Hippocampal formation (tissue), 2 donors: Measurements from ENCODE around the gene FBLN1.
"Not testable (repeated sequence)": the region's sequence is repeated elsewhere in the genome, so short reads cannot be mapped to it uniquely, and the experiment has no call there.

Experiments used
- DNase-seq, 2 donors: peaks; one replicate each; lab custom pipeline; 2025; lab: John Stamatoyannopoulos, UW

The FBLN1 gene

DNA sequence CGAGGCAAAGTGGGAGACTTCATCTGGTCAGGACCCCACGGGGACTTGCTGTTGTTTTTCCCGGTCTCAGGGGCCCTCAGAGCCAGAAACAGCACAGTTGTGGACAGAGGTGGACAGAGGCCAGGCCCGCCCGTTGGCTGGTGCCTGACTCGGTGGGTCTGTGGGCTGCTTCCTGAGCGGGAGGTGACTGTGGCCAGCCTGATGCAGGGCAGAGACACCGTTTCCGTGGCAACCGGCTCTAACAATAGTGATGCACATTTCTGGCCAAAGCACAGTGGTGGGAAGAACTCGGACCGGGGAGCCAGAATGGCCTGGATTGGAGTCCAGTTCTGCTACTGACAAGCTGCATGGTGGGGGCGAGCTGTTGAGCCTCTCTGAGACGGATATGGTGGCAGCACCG lies 110.3 kb downstream of the FBLN1 start:
- no peak for DNase-seq

- no peak for DNase-seq
These were observed 112.7 kb downstream of the FBLN1 start for GRCh38 chr22:45615364-45615763.

DNA sequence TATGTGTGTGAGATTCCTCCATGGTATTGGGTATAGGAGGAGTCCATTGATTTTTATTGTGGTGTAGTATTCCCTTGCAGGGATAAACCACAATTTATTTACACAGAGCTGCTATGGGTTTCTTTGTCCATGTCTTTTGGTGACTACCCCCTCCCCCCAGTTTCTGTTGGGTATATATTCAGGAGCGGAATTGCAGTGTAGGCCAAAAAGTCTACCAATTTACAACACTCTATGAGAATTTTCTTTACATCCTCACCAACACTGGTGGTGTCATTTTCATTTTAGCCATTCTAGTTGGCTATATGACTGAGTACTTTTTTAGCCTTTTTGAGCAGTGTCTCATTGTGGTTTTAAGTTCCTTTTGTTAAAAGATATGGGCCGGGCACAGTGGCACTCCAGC lies 113.7 kb downstream of the FBLN1 start:
- DNase-seq: no peak

GRCh38 chr22:45617948-45618347 lies 115.3 kb downstream of the FBLN1 start:
- DNase-seq: no peak

GRCh38 chr22:45620706-45621105 lies 118.0 kb downstream of the FBLN1 start:
- DNase-seq: no peak

- no peak for DNase-seq
These were observed 119.3 kb downstream of the FBLN1 start for GRCh38 chr22:45621836-45622600.

DNA sequence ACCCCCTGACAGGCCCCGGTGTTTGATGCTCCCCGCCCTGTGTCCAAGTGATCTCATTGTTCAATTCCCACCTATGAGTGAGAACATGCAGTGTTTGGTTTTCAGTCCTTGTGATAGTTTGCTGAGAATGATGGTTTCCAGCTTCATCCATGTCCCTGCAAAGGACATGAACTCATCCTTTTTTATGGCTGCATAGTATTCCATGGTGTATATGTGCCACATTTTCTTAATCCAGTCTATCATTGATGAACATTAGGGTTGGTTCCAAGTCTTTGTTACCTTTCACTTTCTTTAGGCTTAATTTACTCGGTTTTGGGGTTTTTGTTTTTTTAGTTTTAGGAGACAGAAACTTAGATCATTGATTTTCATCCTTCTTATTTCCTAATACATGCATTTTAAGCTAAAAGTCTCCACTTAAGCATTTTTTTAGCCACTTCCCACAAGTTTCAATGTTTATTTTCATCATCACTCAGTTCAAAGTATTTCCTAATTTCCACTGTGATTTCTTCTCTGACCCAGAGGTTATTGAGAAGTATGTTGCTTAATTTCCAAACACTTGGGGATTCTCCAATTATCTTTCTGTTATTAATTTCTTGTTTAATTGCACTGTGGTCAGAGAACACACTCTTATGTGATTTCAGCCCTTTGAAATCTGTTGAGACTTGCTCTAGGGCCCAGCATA lies 120.9 kb downstream of the FBLN1 start:
- not testable (repeated sequence) for DNase-seq

DNA sequence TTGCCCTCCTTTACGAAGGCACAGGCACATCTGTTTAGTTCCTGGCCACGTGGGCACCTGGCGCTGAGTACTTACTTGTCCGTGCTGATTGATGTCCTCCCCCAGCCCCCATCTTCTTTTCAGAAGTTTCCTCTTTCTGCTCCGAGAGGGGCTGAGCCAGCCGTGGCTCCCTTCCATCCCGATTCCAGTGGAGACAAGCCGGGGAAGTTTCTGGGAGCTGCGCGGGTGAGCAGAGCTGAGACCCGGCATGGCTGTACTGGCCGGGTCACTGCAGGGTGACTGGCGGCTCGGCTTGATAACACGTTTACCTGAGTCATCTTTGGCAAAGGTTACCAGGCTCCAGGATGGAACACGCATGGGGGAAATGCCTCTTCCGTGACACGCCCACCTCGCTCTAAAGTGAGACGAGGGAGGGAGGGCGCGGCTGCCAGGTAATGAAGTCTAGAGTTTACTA lies 123.5 kb downstream of the FBLN1 start:
- no peak for DNase-seq

- DNase-seq: no peak
These were observed 125.0 kb downstream of the FBLN1 start for GRCh38 chr22:45627489-45628233.

- no peak for DNase-seq
These were observed 125.8 kb downstream of the FBLN1 start for GRCh38 chr22:45628515-45628914.

- DNase-seq: no peak
These were observed 126.9 kb downstream of the FBLN1 start for GRCh38 chr22:45629469-45630089.

DNA sequence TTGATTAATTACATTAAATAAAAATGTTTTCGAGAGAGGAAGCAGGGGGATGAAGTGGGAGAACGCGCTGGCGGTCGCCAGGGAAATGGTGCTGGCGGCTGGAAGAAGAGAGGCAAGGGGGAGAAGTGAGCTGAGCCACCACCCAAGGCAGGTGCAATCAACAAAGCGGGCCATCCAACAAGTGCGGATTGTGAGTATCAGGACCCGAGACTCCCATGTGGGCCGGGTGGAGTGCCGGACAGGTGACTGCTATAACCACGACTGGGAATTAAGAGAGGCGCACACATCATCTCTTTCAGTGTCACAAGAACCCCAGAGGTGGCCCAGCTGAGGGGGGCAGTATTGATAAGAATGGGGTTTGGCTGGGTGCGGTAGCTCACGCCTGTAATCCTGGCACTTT lies 127.8 kb downstream of the FBLN1 start:
- DNase-seq: no peak

- peak in 1 of 2 donors; percentile 17 for DNase-seq
These were observed 128.6 kb downstream of the FBLN1 start for GRCh38 chr22:45631140-45631840.

GRCh38 chr22:45631841-45632238 lies 129.2 kb downstream of the FBLN1 start:
- DNase-seq: no peak

DNA sequence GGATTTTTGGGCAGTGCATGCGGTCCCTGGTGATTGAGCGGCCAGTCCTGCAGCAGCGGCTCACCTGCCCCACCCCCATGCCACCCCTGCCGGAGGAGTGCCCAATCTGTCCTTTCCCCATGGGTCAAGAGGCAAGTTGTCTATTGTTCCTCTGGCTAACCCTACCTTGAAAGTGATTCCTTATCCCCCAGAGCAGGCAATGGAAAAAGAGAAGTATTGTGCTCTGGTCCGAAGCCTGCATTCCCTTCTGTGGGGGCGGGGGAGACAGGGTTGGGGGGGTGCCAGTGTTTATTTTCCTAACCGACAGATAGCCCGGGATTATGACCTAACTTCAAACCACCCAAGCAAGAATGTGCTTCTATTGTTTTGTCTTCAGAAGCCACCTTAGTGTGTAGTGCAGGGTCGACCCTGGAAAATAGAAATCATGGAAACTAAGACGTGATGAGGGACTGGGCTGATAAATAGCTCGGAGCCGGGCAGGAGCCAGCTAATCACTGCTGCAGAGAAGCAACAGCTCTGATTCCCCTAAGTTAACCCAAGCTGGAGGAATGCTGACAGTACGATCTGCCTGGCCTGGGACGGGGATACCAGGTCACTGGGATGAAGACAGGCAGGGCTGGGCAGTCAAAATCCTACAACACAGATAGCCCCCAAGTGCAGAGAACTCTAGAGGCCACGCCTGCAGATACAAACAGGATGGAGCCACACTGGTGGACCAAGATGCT lies 130.3 kb downstream of the FBLN1 start:
- DNase-seq: no peak

GRCh38 chr22:45636683-45637082 lies 134.0 kb downstream of the FBLN1 start:
- DNase-seq: no peak

- DNase-seq: no peak
These were observed 135.5 kb downstream of the FBLN1 start for GRCh38 chr22:45638197-45638596.

- DNase-seq: no peak
These were observed 136.4 kb downstream of the FBLN1 start for GRCh38 chr22:45638834-45639746.

DNA sequence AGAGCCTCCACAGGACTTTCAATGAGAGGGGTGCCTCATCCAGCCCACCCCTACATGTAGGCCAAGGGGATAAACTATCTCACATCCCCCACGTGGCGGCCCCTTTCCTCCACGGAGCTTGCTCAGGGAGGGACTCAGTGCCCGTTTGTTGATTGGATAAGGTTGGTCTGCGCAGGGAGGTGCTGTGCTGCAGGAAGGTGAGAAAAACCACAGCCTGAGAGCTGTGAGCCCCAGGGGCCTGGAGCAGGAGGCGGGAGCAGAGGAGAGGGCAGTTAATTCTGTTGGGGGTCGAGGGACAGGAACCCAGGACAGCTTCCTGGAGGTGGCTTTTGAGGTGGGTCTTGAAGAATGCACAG lies 137.0 kb downstream of the FBLN1 start:
- no peak for DNase-seq
